ENCODE results near the gene COQ10A. TPM values are rescaled to one million over a fixed set of nuclear protein-coding genes. Genes with fewer than 3 reads are reported as not detected.

Gene COQ10A
- total RNA-seq, 1 experiment from 2014 or later: 24.4 TPM

DNA sequence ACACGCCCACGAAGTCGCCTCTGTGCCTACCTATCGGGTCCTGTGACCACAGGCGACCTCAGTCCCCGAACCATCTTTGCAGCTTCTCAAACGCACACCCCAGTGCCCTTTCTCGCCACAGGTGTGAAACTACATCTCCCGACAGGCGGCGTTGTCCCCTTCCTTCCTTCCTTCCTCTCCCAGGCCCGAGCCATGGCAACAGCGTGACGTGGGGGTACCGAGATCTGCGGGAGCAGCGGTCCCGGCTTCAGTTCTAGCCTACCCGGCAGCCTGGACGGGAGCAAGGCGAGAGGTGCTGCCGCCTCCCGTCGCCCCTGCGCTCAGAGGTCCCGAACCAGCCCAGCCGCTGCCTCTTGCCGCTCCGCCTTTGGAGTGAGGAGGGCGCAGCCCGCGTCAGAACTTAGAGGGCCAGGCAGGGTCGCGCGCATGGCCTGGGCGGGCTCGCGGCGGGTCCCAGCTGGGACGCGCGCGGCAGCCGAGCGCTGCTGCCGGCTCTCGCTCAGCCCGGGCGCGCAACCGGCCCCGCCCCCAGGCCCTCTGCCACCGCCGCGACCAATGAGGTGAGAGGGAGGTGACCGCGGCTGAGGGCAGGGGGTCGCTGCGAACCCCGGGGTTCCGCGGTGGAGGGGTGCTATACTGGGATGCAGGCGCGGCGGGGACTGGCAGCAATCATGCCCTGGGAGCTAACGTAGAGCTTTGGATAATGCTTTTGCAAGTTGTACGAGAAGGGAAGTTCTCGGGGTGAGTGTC is at the start of gene COQ10A (continued):
- TF ChIP-seq, protein P1, sequence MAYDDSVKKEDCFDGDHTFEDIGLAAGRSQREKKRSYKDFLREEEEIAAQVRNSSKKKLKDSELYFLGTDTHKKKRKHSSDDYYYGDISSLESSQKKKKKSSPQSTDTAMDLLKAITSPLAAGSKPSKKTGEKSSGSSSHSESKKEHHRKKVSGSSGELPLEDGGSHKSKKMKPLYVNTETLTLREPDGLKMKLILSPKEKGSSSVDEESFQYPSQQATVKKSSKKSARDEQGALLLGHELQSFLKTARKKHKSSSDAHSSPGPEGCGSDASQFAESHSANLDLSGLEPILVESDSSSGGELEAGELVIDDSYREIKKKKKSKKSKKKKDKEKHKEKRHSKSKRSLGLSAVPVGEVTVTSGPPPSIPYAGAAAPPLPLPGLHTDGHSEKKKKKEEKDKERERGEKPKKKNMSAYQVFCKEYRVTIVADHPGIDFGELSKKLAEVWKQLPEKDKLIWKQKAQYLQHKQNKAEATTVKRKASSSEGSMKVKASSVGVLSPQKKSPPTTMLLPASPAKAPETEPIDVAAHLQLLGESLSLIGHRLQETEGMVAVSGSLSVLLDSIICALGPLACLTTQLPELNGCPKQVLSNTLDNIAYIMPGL (CRISPR knock-in tag; IDR thresholded peaks at IDR 0.05): peak; percentile 78; the same call in 1 of the 2 replicates
- TF ChIP-seq ATF1 (CRISPR knock-in tag; IDR thresholded peaks at IDR 0.05) (no peak), SMAD4 (CRISPR knock-in tag; IDR thresholded peaks at IDR 0.05) (no peak), ZNF263 (CRISPR knock-in tag; IDR thresholded peaks at IDR 0.05; ENCODE audit: low read depth) (no peak), ZNF317 (CRISPR knock-in tag; IDR thresholded peaks at IDR 0.05; ENCODE audit: borderline replicate concordance, low read depth) (no peak), NR2C2 (CRISPR knock-in tag; IDR thresholded peaks at IDR 0.05) (no peak), ZNF232 (CRISPR knock-in tag; IDR thresholded peaks at IDR 0.05) (0 out of 2 replicates have a peak, but pooled peaks have one; percentile 38), OVOL2 (CRISPR knock-in tag; IDR thresholded peaks at IDR 0.05; ENCODE audit: borderline replicate concordance) (no peak)
- TF ChIP-seq, protein P2, sequence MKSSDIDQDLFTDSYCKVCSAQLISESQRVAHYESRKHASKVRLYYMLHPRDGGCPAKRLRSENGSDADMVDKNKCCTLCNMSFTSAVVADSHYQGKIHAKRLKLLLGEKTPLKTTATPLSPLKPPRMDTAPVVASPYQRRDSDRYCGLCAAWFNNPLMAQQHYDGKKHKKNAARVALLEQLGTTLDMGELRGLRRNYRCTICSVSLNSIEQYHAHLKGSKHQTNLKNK (CRISPR knock-in tag; IDR thresholded peaks at IDR 0.05): no peak
- TF ChIP-seq, protein P3, sequence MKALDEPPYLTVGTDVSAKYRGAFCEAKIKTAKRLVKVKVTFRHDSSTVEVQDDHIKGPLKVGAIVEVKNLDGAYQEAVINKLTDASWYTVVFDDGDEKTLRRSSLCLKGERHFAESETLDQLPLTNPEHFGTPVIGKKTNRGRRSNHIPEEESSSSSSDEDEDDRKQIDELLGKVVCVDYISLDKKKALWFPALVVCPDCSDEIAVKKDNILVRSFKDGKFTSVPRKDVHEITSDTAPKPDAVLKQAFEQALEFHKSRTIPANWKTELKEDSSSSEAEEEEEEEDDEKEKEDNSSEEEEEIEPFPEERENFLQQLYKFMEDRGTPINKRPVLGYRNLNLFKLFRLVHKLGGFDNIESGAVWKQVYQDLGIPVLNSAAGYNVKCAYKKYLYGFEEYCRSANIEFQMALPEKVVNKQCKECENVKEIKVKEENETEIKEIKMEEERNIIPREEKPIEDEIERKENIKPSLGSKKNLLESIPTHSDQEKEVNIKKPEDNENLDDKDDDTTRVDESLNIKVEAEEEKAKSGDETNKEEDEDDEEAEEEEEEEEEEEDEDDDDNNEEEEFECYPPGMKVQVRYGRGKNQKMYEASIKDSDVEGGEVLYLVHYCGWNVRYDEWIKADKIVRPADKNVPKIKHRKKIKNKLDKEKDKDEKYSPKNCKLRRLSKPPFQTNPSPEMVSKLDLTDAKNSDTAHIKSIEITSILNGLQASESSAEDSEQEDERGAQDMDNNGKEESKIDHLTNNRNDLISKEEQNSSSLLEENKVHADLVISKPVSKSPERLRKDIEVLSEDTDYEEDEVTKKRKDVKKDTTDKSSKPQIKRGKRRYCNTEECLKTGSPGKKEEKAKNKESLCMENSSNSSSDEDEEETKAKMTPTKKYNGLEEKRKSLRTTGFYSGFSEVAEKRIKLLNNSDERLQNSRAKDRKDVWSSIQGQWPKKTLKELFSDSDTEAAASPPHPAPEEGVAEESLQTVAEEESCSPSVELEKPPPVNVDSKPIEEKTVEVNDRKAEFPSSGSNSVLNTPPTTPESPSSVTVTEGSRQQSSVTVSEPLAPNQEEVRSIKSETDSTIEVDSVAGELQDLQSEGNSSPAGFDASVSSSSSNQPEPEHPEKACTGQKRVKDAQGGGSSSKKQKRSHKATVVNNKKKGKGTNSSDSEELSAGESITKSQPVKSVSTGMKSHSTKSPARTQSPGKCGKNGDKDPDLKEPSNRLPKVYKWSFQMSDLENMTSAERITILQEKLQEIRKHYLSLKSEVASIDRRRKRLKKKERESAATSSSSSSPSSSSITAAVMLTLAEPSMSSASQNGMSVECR (CRISPR knock-in tag; IDR thresholded peaks at IDR 0.05; ENCODE audit: borderline replicate concordance): no peak

DNA sequence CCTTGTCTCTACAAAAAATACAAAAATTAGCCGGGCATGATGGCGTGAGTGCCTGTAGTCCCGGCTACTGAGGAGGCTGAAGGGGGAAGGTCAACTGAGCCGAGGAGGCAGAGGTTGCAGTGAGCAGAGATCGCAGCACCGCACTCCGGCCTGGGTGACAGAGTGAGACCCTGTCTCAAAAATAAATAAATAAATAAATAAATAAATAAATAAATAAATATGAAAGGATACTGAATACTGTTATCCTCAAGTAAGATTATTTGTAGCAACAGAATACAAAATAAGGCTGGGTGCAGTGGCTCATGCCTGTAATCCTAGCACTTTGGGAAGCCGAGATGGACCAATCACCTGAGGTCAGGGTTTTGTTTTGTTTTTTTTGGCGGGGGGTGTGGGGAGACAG is 46.9 kb upstream of the COQ10A start:
- Mint-ChIP-seq H3K4me1 (peaks cover 28% of the 10 kb centered on the region), H3K36me3 (peaks cover 27% of the 10 kb centered on the region), H3K27me3 (ENCODE audit: low read depth) (no peaks in the 10 kb centered on the region), H3K4me3 (peak overlapping the region; percentile 22; the same call in 1 of the 2 replicates), H3K9me3 (no peaks in the 10 kb centered on the region), H3K27ac (no peak overlapping the region)
- TF ChIP-seq TEAD1 (CRISPR knock-in tag; IDR thresholded peaks at IDR 0.05) (no peak), ETV6 (CRISPR knock-in tag; IDR thresholded peaks at IDR 0.05) (no peak), ELF4 (CRISPR knock-in tag; IDR thresholded peaks at IDR 0.05; ENCODE audit: low read depth) (no peak), ZNF232 (CRISPR knock-in tag; IDR thresholded peaks at IDR 0.05) (no peak), ZNF121 (CRISPR knock-in tag; IDR thresholded peaks at IDR 0.05) (no peak), OVOL2 (CRISPR knock-in tag; IDR thresholded peaks at IDR 0.05; ENCODE audit: borderline replicate concordance) (no peak), NFYB (CRISPR knock-in tag; conservative IDR thresholded peaks at IDR 0.05; ENCODE audit: low read depth) (no peak), JAZF1 (CRISPR knock-in tag; IDR thresholded peaks at IDR 0.05) (no peak), MXD4 (CRISPR knock-in tag; IDR thresholded peaks at IDR 0.05; ENCODE audit: borderline replicate concordance) (no peak), ZNF423 (CRISPR knock-in tag; IDR thresholded peaks at IDR 0.05) (no peak), IRF2 (CRISPR knock-in tag; IDR thresholded peaks at IDR 0.05; ENCODE audit: borderline replicate concordance, low read depth) (no peak)
- TF ChIP-seq, protein P4, sequence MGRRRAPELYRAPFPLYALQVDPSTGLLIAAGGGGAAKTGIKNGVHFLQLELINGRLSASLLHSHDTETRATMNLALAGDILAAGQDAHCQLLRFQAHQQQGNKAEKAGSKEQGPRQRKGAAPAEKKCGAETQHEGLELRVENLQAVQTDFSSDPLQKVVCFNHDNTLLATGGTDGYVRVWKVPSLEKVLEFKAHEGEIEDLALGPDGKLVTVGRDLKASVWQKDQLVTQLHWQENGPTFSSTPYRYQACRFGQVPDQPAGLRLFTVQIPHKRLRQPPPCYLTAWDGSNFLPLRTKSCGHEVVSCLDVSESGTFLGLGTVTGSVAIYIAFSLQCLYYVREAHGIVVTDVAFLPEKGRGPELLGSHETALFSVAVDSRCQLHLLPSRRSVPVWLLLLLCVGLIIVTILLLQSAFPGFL (CRISPR knock-in tag; IDR thresholded peaks at IDR 0.05; ENCODE audit: borderline replicate concordance): no peak
- TF ChIP-seq, protein P5, sequence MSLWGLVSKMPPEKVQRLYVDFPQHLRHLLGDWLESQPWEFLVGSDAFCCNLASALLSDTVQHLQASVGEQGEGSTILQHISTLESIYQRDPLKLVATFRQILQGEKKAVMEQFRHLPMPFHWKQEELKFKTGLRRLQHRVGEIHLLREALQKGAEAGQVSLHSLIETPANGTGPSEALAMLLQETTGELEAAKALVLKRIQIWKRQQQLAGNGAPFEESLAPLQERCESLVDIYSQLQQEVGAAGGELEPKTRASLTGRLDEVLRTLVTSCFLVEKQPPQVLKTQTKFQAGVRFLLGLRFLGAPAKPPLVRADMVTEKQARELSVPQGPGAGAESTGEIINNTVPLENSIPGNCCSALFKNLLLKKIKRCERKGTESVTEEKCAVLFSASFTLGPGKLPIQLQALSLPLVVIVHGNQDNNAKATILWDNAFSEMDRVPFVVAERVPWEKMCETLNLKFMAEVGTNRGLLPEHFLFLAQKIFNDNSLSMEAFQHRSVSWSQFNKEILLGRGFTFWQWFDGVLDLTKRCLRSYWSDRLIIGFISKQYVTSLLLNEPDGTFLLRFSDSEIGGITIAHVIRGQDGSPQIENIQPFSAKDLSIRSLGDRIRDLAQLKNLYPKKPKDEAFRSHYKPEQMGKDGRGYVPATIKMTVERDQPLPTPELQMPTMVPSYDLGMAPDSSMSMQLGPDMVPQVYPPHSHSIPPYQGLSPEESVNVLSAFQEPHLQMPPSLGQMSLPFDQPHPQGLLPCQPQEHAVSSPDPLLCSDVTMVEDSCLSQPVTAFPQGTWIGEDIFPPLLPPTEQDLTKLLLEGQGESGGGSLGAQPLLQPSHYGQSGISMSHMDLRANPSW (CRISPR knock-in tag; conservative IDR thresholded peaks at IDR 0.05; ENCODE audit: low read depth): no peak
- TF ChIP-seq, protein P6, sequence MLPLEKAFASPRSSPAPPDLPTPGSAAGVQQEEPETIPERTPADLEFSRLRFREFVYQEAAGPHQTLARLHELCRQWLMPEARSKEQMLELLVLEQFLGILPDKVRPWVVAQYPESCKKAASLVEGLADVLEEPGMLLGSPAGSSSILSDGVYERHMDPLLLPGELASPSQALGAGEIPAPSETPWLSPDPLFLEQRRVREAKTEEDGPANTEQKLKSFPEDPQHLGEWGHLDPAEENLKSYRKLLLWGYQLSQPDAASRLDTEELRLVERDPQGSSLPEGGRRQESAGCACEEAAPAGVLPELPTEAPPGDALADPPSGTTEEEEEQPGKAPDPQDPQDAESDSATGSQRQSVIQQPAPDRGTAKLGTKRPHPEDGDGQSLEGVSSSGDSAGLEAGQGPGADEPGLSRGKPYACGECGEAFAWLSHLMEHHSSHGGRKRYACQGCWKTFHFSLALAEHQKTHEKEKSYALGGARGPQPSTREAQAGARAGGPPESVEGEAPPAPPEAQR (CRISPR knock-in tag; IDR thresholded peaks at IDR 0.05): no peak
- TF ChIP-seq, protein P7, sequence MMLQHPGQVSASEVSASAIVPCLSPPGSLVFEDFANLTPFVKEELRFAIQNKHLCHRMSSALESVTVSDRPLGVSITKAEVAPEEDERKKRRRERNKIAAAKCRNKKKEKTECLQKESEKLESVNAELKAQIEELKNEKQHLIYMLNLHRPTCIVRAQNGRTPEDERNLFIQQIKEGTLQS (CRISPR knock-in tag; conservative IDR thresholded peaks at IDR 0.05): no peak
- ATAC-seq: no peak
- ChIA-PET POLR2A (no interaction called here), CTCF (interaction anchor here (3.2 to 3.6 kb wide), 2 partner anchors 13 to 30 kb away, joined by 88 to 102 read pairs; partner anchors contain the start of gene SMARCC2)
- no peak for DNase-seq (ENCODE audit: low spot score)
